Measurements from ENCODE around the gene TRIM73.
"Not testable (repeated sequence)": the region's sequence is repeated elsewhere in the genome, so short reads cannot be mapped to it uniquely, and the experiment has no call there.

- TF ChIP-seq CTCF (IDR thresholded peaks at IDR 0.05; ENCODE audit: insufficient read depth, low read length); POLR2AphosphoS5 (IDR thresholded peaks at IDR 0.05; ENCODE audit: low read depth): not testable (repeated sequence)
Measured at GRCh38 chr7:75393194-75393593, 2.2 kb upstream of the TRIM73 start.

All from HL-60 (cell line).